GM12875 (cell line): ENCODE results near the gene GPC5.

Experiments
- H3K4me3 ChIP-seq: one replicate; pipeline ENCODE4 v1.5.1; 2011; ENCODE audit warnings: low read depth, low read length, control low read depth
- TF ChIP-seq, protein P1 (sequence below): IDR thresholded peaks from 2 replicates; pipeline ENCODE4 v1.5.1; 2011; ENCODE audit warnings: low read depth, mild to moderate bottlenecking, control low read depth, inconsistent platforms, low read length, moderate library complexity, borderline replicate concordance; ENCODE audit not compliant: insufficient read depth

Gene GPC5

DNA sequence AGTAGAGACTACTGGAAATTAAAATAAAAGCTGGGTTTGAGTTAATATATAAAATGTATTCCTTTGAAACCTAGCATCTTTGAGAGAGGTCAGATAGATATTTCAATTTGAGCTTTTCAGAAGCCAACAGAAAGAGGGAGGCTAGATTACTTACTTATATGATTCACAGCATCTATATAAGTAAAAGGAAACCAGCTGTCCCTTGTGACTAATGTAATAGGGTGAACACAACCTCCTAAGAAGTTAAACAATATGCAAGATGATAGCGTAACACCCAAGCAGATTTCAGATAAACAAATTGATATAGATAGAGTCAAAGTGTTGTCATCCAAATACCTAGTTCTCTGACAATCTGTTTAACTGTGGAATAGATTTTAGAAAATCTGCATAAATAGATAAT is 1434.7 kb downstream of the GPC5 start:
- H3K4me3 ChIP-seq: no peak overlapping the region
- TF ChIP-seq, protein P1, sequence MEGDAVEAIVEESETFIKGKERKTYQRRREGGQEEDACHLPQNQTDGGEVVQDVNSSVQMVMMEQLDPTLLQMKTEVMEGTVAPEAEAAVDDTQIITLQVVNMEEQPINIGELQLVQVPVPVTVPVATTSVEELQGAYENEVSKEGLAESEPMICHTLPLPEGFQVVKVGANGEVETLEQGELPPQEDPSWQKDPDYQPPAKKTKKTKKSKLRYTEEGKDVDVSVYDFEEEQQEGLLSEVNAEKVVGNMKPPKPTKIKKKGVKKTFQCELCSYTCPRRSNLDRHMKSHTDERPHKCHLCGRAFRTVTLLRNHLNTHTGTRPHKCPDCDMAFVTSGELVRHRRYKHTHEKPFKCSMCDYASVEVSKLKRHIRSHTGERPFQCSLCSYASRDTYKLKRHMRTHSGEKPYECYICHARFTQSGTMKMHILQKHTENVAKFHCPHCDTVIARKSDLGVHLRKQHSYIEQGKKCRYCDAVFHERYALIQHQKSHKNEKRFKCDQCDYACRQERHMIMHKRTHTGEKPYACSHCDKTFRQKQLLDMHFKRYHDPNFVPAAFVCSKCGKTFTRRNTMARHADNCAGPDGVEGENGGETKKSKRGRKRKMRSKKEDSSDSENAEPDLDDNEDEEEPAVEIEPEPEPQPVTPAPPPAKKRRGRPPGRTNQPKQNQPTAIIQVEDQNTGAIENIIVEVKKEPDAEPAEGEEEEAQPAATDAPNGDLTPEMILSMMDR: no peak

DNA sequence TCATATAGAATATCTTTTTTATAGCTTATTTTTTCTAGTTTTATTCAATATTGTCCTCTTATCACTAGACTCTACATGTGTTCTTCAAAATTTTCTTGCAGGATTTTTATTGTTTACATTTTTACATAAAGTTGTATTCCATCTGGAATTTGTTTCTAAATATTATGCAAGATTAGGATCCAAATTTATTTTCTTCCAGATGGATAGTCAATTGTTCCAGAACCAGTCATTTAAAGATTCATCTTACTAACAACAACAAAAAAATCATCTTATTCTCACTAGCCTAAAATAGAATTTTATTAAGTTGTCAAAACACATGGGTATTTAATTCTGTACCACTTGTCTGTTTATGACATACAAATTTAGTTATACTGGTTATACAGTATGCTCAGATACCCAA is 1437.8 kb downstream of the GPC5 start:
- H3K4me3 ChIP-seq: no peak overlapping the region
- TF ChIP-seq, protein P1: no peak

DNA sequence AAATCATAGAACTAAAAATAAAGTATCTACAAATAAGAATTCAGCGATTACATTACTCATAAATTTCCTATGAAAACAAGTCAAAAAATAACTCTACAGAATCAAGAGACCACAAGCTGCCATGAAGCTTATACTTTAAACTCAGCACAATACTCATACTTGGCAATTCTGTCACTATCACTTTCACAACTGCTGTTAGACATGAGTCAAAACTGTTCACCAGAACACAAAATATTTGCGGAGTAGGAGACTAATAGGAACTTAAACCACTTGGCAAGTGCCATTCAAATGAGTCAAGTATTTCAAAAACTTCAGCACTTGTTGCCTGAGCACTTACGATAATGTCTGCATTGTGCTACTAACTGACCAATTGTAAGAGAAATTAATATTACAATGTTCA is 1440.4 kb downstream of the GPC5 start:
- no peak overlapping the region for H3K4me3 ChIP-seq
- TF ChIP-seq, protein P1: no peak

DNA sequence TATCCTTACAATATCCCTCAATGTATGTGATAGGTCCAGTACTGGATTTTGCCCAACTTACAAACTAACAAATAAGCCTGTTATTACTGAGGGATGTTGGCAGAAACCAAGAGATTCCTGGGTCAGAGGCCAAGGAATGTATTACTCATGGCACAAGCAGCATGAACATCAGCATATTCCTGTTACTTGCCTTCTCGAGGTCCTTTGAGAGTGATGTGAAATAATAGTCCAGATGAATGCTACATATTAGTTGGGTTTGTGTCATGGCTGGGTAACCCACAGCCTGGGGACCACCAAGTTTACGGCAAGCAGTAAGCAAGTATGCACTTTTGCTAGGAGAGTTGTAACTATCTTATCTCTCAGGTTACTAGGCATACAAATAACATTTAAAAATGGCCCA is 1443.7 kb downstream of the GPC5 start:
- TF ChIP-seq, protein P1: no peak
- no peak overlapping the region for H3K4me3 ChIP-seq

DNA sequence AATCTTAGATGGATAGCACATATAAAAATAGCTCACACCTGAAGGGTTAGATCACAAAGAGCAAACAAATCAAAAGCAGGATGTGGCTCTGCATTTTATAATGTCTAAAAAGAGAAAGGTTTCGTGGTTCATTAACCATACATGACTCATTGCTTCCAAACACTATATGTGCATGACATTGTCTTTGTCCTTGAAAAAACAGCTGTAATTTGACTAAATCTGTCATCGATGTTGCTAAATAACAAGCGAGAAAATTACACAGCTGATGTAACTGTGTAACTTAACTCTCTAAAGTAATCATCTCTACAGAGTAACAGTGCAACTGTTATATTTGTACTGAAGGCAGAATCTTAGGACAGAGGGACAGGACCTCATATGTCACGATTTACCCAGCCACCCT is 1445.1 kb downstream of the GPC5 start:
- no peak overlapping the region for H3K4me3 ChIP-seq
- TF ChIP-seq, protein P1: no peak

DNA sequence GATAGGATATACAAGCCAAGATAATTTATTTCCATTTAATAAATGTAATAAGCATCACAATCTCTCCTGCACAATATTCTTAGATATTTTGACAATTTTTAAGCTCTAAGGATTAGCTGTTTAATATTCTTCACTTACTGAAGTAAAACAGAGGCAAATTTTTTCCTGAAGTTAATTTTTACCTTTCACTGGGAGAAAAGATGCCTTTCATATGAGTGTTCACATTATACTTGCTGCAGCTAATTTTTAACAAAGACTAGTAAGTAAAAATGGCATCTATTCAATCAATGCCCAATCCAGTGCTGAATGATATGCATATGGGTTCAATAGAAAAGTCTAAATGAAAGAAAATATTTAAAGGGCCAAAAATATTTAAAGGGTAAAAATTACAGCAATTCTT is 1451.0 kb downstream of the GPC5 start:
- TF ChIP-seq, protein P1: no peak
- no peak overlapping the region for H3K4me3 ChIP-seq

DNA sequence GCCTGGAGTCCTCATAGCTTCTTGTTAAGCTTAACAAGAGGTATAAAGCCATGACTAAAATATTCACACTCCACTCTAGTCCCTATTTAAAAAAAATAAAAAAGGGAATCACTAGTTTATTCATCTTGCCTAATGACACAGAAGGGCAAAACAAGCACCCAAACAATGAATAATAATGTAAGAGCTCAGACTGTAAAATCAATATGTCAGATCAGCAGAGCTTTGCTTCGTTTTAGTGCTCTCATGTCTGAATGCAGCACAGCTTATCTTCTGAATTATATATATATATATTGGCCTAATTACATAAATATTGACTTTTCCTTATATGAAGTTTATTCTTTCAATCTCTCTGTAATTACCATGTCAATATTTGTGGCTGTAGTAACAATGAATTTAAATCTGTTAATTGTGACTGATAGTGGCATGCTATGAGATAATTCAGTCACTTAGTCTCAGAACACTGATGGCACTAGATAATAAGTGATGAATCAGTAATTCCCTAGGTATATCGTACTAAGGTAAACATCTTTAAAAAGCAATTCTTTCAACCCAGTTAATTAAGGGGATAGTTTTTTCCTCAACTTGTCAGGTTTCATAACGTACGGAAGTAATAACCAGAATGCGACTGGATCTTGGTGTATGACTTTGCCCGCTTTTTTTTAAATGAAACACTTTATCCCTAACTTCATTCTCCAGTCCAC is 1466.3 kb downstream of the GPC5 start:
- TF ChIP-seq, protein P1: no peak
- H3K4me3 ChIP-seq: no peak overlapping the region
